GM12878 (cell line): ENCODE results near the gene REST. TPM values are rescaled to one million over a fixed set of nuclear protein-coding genes. Genes with fewer than 3 reads are reported as not detected.
"Not testable (repeated sequence)": the region's sequence is repeated elsewhere in the genome, so short reads cannot be mapped to it uniquely, and the experiment has no call there.

Source experiments
- ATAC-seq: fragments of 200-7000 bp; cut with Tn5 transposase; 3 replicates; pipeline ENCODE4 v1.9.1; 2020; ENCODE audit warnings: mild to moderate bottlenecking, moderate library complexity
- BruUV-seq: library from RNA; stranded (reverse); fragments of 400-500 nt; replicated peaks from 2 replicates; lab custom pipeline; 2021; lab: Mats Ljungman, UMichigan
- CTCF ChIA-PET: fragments of 300-600 bp; sonication (Branson Sonifier 250); formaldehyde crosslinking; extraction: SDS; loops from one replicate; lab custom pipeline; 2021; ENCODE audit warnings: inconsistent platforms; lab: Yijun Ruan, JAX
- POLR2A ChIA-PET: fragments of 350-600 bp; formaldehyde crosslinking; extraction: SDS; loops from one replicate; lab custom pipeline; 2021; ENCODE audit warnings: inconsistent platforms; lab: Charles Lee
- RAD21 ChIA-PET: fragments of 300-600 bp; sonication (Branson Sonifier 250); formaldehyde crosslinking; loops from one replicate; lab custom pipeline; 2023; ENCODE audit warnings: antibody characterized with exemption; ENCODE audit not compliant: unreplicated experiment; lab: Charles Lee
- SMC1A ChIA-PET: fragments of 300-600 bp; sonication (Branson Sonifier 250); formaldehyde crosslinking; loops from one replicate; lab custom pipeline; 2023; ENCODE audit not compliant: unreplicated experiment, uncharacterized antibody; lab: Charles Lee
- DNase-seq: peaks from one replicate; pipeline ENCODE4 v3.0.0-alpha.2; 2011; ENCODE audit warnings: low read depth, low spot score
- FAIRE-seq: peaks from 3 replicates; lab custom pipeline; 2011; peaks lifted over from hg19 to GRCh38; lab: Jason Lieb, UNC
- H2AFZ ChIP-seq: 2 replicates; pipeline ENCODE4 v1.6.0; 2011; ENCODE audit warnings: low read depth, low read length, control low read depth; ENCODE audit not compliant: control insufficient read depth
- H3K27ac ChIP-seq: 2 replicates; pipeline ENCODE4 v1.5.1; 2011; ENCODE audit warnings: control low read depth; ENCODE audit not compliant: control insufficient read depth, insufficient read depth
- H3K27me3 ChIP-seq, 2 experiments: replicated peaks in 1 of 2; 2 replicates each; pipeline versions ENCODE4 v1.6.0 to v1.6.1; 2011; ENCODE audit warnings: low read length in 1 of 2; ENCODE audit not compliant: control insufficient read depth in 2 of 2, insufficient read depth in 2 of 2
- H3K36me3 ChIP-seq, 2 experiments: 2 replicates each; pipeline ENCODE4 v1.5.1; 2011; ENCODE audit warnings: low read length in 1 of 2; ENCODE audit not compliant: control insufficient read depth in 2 of 2, insufficient read depth in 2 of 2
- H3K4me1 ChIP-seq: 2 replicates; pipeline ENCODE4 v1.6.1; 2011; ENCODE audit warnings: mild to moderate bottlenecking, low read length, moderate library complexity, mixed read lengths; ENCODE audit not compliant: control insufficient read depth, insufficient read depth
- H3K4me2 ChIP-seq: 2 replicates; pipeline ENCODE4 v1.6.0; 2011; ENCODE audit warnings: control low read depth; ENCODE audit not compliant: control insufficient read depth, insufficient read depth
- H3K4me3 ChIP-seq: fragments of 200-600 bp; sonication (generic); 2 replicates; pipeline ENCODE4 v1.5.1; 2016
- H3K79me2 ChIP-seq: 2 replicates; pipeline ENCODE4 v1.6.0; 2011; ENCODE audit warnings: low read length; ENCODE audit not compliant: control insufficient read depth, insufficient read depth
- H3K9ac ChIP-seq: 2 replicates; pipeline ENCODE4 v1.8.0; 2011; ENCODE audit warnings: low read length, control low read depth, mixed read lengths; ENCODE audit not compliant: control insufficient read depth, insufficient read depth
- H3K9me3 ChIP-seq: replicated peaks from 3 replicates; pipeline ENCODE4 v1.5.1; 2011; ENCODE audit warnings: mild to moderate bottlenecking, low read length; ENCODE audit not compliant: control insufficient read depth, insufficient read depth
- H4K20me1 ChIP-seq: 2 replicates; pipeline ENCODE4 v1.6.0; 2011; ENCODE audit not compliant: control insufficient read depth, insufficient read depth
- ZBTB33 ChIP-seq: fragments of 450-650 bp; IDR thresholded peaks from 2 replicates; pipeline ENCODE4 v1.6.1; 2017; ENCODE audit warnings: mild to moderate bottlenecking
- ZNF207 ChIP-seq: fragments of 450-650 bp; IDR thresholded peaks from 2 replicates; pipeline ENCODE4 v1.6.1; 2014; ENCODE audit warnings: antibody characterized with exemption, mild to moderate bottlenecking, borderline replicate concordance
- WGBS: methylation state at CpG from one replicate; pipeline ENCODE4 v1.1.6; 2016; ENCODE audit warnings: low lambda C conversion rate; ENCODE audit not compliant: insufficient replicate concordance, insufficient coverage; ENCODE audit errors: missing lambda C conversion rate; 5-methylcytosine and 5-hydroxymethylcytosine counted together
- in situ Hi-C: fragments of 300-500 bp; cut with MboI; formaldehyde crosslinking; loops from 9 replicates; pipeline ENCODE4 v1.14.3; 2018; ENCODE audit warnings: mixed read lengths
- intact Hi-C: fragments of 100-400 bp; cut with micrococcal nuclease; formaldehyde crosslinking; loops from one replicate; pipeline ENCODE4 v1.14.2; 2022; ENCODE audit not compliant: unreplicated experiment
- polyA plus RNA-seq, 11 experiments: library from polyadenylated mRNA; depleted of rRNA in 4 of 11; unstranded in 6 of 11; stranded (reverse) in 5 of 11; fragments of >200 nt; fragmentation: Nextera tagmentation in 4 of 11; fragmentation: Illumina TruSeq in 1 of 11; extraction: Ambion mirVana in 4 of 11; extraction: Trizol in 1 of 11; gene quantifications; 1 replicate in 1 of 11; 2 replicates in 10 of 11; pipeline versions ENCODE4 v1.2.1 to v1.2.3, GENCODE V29; 2011 to 2016; ENCODE audit warnings: inconsistent platforms in 2 of 11, missing spikeins in 2 of 11, low read depth in 1 of 11
- total RNA-seq, 4 experiments: library from RNA; depleted of rRNA in 3 of 4; stranded (reverse); fragments of >200 nt in 3 of 4; fragmentation: Illumina TruSeq in 1 of 4; extraction: Trizol in 1 of 4; gene quantifications; 2 replicates each; pipeline versions ENCODE4 v1.2.1 to v1.2.3, GENCODE V29; 2013 to 2021
- TF ChIP-seq, protein P1 (sequence below): fragments of 450-650 bp; IDR thresholded peaks from 2 replicates; pipeline ENCODE4 v1.6.1; 2017; ENCODE audit warnings: borderline replicate concordance
- TF ChIP-seq, protein P2 (sequence below): IDR thresholded peaks from 2 replicates; pipeline ENCODE4 v1.6.1; 2011; ENCODE audit warnings: borderline replicate concordance, low read depth, mild to moderate bottlenecking, moderate library complexity, mixed read lengths, low read length; ENCODE audit not compliant: insufficient read depth; ENCODE audit errors: extremely low read length

Gene REST
- total and polyA plus RNA-seq, 10 of the 15 experiments (the other 5 are each of a cell fraction or from before 2014, with no cell fraction given), result 3.7 to 36.3 (median 20.4) TPM

GRCh38 chr4:56914336-56914735, 6.6 kb downstream of the REST start (continued):
- TF ChIP-seq, protein P1, sequence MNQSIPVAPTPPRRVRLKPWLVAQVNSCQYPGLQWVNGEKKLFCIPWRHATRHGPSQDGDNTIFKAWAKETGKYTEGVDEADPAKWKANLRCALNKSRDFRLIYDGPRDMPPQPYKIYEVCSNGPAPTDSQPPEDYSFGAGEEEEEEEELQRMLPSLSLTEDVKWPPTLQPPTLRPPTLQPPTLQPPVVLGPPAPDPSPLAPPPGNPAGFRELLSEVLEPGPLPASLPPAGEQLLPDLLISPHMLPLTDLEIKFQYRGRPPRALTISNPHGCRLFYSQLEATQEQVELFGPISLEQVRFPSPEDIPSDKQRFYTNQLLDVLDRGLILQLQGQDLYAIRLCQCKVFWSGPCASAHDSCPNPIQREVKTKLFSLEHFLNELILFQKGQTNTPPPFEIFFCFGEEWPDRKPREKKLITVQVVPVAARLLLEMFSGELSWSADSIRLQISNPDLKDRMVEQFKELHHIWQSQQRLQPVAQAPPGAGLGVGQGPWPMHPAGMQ, result no peak
- TF ChIP-seq ZNF207 (no peak), ZBTB33 (no peak)
- TF ChIP-seq, protein P2, sequence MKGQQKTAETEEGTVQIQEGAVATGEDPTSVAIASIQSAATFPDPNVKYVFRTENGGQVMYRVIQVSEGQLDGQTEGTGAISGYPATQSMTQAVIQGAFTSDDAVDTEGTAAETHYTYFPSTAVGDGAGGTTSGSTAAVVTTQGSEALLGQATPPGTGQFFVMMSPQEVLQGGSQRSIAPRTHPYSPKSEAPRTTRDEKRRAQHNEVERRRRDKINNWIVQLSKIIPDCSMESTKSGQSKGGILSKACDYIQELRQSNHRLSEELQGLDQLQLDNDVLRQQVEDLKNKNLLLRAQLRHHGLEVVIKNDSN, result no peak

- intact Hi-C loops, SMC1A ChIA-PET, H3K36me3 ChIP-seq, H3K27ac ChIP-seq, RAD21 ChIA-PET, H2AFZ ChIP-seq, H4K20me1 ChIP-seq, ATAC-seq, in situ Hi-C loops, BruUV-seq, H3K27me3 ChIP-seq, H3K4me3 ChIP-seq, H3K9me3 ChIP-seq, CTCF ChIA-PET, FAIRE-seq, DNase-seq, H3K4me2 ChIP-seq, H3K9ac ChIP-seq: not testable (repeated sequence)
- POLR2A ChIA-PET, result interaction anchor here (1.8 kb wide), 1 partner anchor 63 kb away, joined by 4 read pairs; no protein-coding TSS in a partner anchor
- WGBS, result 100% methylated on average over 10 of the region's 12 CpGs
- peaks cover 71% of the 10 kb centered on the region for H3K79me2 ChIP-seq
- H3K4me1 ChIP-seq, result peaks cover 10% of the 10 kb centered on the region
These were observed 7.3 kb downstream of the REST start for GRCh38 chr4:56914977-56915376.
